CD1c-positive myeloid dendritic cell (primary cell): ENCODE measurements around the gene SLC17A2.
"Not testable (repeated sequence)": the region's sequence is repeated elsewhere in the genome, so short reads cannot be mapped to it uniquely, and the experiment has no call there.

Source experiments
- DNase-seq: peaks from one replicate; pipeline ENCODE4 v3.0.0-alpha.2; 2016; ENCODE audit errors: extremely low spot score

SLC17A2 gene

DNA sequence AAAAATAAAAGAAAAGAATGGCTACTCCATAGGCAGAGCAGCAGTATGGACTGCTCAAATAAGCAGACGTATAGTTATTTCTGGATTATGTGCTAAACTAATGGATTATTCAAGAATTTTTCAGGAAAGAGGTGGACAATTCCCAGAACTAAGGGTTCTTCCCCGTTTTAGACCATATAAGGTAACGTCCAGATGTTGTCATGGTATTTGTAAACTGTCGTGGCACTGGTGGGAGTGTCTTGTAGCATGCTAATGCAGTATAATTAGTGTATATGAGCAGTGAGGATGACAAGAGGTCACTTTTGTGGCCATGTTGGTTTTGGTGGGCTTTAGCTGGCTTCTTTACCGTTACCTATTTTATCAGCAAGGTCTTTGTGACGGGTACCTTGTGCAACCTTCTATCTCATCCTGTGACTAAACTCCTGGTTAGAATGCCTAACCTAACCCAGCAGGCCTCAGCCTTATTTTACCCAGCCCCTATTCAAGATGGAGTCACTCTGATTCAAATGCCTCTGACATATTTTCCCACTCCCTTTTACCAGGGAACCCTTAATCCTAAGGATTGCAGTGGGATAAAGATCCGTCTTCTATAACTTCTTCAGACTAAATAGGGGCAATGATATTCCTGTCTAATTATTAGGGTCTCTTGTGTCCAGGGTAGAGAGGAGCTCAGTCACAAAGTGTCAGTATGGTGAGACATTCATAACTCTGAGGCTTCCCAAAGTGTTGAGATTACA lies 21.0 kb upstream of the SLC17A2 start:
- DNase-seq: no peak

- no peak for DNase-seq
These were observed 19.8 kb upstream of the SLC17A2 start for GRCh38 chr6:25950297-25950696.

GRCh38 chr6:25949695-25950094 lies 19.2 kb upstream of the SLC17A2 start:
- no peak for DNase-seq

DNA sequence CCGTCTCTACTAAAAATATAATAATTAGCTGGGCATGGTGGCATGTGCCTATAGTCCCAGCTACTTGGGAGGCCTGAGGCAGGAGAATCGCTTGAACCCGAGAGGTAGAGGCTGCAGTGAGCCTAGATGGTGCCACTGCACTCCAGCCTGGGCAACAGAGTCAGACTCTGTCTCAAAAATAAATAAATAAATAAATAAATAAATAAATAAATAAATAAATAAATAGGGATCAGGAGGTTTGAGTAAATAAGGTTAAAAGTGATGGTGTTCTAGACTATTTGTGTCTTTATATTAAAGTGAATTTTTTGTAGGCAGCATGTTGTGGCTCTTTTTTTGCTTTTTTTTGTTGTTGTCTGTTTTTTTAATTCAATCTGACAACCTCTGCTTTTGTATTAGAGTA lies 17.0 kb upstream of the SLC17A2 start:
- DNase-seq: not testable (repeated sequence)

DNA sequence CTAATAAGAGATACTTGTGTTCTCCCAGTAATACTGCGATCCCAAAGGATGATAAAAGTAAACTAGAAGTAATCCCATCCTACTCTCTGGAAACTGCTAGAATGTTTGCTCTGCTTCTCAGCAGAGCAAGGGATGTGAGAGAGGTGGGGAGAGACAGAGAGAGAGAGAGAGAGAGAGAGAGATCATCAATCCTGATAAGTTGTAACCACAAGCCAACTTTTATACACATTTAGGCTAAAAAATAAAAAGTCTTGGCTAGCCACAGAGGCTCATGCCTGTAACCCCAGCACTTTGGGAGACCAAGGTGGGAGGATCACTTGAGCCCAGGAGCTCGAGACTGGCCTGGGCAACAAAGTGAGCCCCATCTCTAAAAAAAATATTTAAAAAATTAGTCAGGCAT lies 16.1 kb upstream of the SLC17A2 start:
- no peak for DNase-seq

- DNase-seq: not testable (repeated sequence)
These were observed 15.2 kb upstream of the SLC17A2 start for GRCh38 chr6:25945738-25946137.

- DNase-seq: no peak
These were observed 14.4 kb upstream of the SLC17A2 start for GRCh38 chr6:25944688-25945574.

DNA sequence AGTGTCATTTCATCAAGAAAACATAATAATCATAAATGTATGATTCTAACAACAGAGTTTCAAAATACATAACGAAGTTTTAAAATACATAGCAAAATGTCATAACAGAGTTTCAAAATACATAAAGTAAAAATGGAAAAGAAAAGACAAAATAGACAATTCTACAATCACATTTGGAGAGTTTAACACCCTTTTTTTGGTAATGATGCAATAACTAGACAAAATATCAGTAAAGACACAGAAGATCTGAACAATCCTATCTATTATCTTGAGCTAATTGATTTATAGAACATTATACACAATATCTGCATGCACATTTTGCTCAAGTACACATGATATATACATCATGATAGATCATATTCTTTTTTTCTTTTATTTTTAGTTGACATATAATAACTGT lies 13.4 kb upstream of the SLC17A2 start:
- DNase-seq: no peak

DNA sequence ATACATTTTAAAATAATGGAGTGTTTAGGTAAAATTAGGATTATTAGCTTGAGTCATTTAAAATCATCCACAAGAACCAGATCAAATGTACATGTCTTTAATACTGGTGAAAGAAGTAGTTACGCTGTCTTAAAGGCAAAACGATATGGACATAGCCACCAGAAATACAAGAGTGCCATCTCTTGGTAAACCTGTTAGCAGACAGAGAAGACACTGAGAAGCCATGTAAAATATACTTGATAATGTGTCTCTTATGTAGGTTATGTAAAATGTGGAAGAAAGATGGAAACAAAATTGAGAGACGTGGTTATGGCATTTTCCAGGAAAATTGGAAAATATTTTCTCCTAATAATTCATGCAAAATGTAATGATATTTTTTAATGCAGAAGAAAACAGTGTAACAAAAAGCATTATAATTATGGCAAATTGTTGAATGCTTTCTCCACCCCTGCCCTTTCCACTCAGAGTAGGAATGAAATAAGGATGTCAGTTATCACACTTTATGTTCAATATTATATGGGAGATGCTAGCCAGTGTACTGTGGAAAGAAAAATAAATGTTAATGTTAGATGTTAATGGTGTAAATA lies 12.2 kb upstream of the SLC17A2 start:
- DNase-seq: peak; percentile 48

GRCh38 chr6:25939593-25939992 lies 9.1 kb upstream of the SLC17A2 start:
- no peak for DNase-seq

DNA sequence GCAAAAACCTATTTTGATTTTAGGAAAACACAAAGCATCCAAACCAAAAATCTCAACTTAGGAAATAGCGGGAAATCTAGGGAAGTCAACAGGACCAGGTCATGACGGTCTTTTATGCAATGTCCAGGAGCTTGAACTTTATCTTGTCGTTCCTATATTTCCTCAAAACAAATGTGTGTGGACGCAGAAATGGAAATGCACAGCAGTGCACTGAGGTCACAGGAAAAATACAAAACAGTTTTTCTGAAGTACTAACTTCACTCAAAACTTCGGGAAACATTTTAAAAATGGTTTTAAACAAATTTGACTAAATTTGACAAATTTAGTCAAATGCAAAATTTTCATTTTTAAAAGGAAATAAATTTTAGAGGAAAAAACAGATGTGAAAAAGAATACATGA lies 5.5 kb upstream of the SLC17A2 start:
- DNase-seq: no peak

DNA sequence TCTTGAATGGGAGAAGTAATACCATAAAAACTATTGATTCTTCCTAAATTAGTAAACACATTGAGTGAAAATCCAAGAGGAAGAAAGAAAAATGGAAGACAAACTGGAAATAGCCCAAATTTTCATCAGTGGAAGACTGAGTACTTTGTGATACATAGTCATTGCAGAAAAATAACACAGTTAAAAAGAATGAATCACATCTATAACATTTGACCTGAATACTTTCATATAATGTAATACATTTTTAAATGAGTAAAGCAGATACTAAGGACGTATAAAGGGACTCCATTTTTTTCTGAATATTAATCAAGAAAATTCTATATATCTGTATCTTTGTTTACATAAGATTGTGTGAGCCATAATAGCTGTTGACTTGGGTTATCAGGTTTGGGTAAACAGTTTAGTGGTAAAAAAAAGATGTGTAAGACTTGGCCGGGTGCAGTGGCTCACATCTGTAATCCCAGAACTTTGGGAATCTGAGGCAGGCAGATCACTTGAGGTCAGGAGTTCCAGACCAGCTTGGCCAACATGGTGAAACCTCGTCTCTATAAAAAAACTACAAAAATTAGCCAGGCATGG lies 4.3 kb upstream of the SLC17A2 start:
- no peak for DNase-seq

DNA sequence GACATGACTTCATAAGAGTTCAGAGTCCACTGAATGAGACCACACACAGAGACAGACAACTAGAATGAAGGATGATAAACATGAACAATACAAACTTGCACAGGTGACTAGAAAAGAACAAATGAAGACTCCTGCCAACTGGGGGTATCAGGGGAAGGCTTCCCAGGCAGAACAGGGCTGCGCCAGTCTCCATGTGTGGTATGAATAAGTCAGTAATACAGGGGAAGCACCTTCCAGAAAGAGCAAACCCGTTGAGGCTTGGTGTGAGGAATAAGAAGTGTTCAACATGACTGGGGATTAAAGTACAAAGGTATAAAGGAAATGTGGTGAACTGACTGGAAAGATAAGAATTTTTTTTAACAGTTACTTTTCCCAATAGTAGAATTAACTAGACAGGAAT lies 3.7 kb upstream of the SLC17A2 start:
- no peak for DNase-seq

DNA sequence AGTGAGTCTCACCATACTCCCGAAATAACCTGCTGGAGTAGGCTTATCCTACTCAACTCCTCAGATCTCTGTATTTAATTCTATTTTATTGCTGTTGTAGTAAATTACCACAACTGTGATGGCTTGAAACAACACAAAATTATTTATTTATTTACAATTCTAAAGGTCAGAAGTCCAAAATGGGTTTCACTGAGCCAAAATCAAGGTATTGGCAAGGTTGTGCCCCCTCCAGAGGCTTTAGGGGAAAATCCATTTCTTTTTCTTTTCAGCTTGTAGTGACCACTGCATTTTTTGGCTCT lies 869 bp upstream of the SLC17A2 start:
- no peak for DNase-seq

GRCh38 chr6:25929785-25930184 lies 706 bp downstream of the SLC17A2 start:
- DNase-seq: not testable (repeated sequence)

DNA sequence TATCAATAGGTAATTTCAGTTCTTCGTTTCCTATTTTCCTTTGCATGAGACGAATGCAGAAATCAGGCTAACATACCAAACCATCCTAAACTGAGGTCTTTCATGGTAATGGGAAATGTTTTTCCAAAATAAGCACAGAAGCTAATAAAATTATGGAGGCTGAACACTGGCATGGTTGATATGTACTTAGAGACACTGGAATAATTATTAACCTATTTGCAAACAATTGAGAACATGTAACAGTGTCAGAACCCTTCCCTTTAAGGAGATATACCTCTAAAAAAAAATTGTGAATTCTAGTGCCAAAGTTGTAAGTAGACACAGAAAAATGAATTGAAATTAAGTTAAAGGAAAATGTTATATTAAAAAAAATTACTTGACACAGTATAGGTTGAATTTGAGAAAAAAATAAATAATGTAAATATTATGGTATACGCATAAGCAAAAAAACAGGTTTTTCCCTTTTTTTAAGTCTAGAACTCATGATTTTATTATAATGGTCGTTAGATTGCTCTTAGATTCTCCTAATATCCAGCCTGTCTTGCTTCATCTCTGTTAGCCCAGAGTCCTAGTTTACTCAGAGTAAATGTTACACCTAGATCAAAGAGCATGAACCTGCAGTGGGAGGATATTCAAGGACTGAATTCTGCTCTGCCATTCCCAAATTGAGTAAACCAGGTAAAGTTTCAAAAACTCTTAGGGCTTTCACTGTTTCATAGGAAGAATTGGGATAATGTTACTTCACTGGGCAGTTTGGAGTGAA lies 1.7 kb downstream of the SLC17A2 start:
- no peak for DNase-seq

GRCh38 chr6:25927756-25928216 lies 2.7 kb downstream of the SLC17A2 start:
- no peak for DNase-seq

DNA sequence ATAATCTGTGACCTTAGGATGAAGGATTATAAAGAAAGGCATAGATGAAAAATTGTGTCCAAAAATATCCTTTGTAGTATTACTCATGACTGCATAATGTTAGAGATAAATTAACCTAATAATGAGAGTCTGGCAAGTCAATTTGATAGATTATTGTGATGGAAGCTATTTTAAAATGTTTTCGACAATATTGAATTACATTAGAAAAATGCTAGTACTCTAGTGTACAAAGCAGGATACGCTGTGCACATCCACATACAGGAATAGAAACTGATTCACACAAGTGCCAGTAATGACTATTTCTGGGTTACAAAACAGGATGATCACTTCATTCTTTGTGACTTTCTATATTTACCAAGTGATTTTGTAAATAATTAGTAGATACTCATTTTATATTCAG lies 3.3 kb downstream of the SLC17A2 start:
- DNase-seq: no peak

DNA sequence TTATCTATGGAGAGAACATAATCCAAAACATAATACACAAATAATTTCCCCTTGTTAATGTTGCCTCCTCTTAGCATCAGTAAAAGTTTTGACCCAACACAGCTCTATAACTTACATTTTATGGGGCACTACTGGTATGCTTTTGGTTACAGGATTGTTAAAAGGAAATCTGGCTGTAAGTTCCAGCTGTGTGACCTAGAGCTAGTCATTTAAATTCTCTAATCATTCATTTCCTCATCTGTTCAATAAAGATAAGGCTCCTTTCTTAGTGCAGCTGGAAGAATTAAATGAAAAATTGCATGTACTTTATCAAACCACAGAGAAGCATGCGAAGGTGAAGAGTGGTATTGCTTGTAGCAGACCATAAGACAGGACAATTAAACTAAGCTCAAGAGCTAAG lies 4.6 kb downstream of the SLC17A2 start:
- no peak for DNase-seq

DNA sequence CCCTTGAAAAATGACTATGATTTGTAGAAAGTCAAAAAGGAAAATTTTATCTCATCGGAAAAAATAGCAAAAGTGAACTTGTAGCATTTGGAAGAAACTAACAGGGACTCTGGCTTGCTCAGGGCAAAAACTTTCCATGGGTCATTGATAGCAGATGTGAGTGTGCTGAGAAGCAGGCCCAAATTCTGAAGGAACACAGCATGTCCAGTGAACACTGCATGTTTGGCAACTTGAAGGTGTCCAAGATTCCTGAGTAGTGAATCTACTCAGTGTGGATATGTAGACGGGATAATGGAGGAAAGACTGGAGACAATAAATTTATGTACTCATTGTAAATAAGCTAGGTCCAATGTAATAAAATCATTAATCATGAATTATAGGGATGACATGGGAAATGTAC lies 8.2 kb downstream of the SLC17A2 start:
- no peak for DNase-seq

DNA sequence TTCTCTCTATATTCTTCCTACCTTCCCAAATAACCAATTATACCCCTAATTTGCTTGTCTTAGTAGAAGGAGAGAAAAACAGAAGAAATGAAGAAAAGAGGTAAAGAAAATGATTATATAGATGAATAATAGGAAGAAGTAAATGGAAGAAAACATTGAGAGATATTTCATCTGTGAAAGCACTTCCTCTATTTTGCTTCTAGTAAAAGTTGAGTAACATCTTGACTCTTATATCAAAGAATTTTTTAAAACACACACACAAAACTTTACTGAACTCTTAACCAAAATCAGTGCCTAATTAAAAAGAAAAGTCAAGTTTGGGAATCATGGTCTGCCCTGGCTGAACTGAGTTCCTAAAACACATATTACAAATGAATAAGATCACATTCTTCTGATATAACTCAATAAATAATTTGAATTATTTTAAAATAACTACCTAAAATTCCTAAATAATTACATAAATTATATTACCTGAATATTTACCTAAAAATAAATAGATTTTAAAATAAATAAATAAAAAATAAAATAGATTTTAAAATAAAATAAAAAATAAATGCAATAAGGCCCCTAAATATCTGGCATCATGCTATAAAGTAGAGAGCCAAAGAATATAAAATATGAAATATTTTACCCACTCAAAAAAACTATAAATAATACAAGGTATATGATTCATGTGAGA lies 8.8 kb downstream of the SLC17A2 start:
- DNase-seq: no peak
